Ovary (tissue), 3 donors: Measurements from ENCODE around the gene TMEM202.

ENCODE experiments used
- CTCF ChIP-seq, 3 donors: fragments of 450-650 bp in 2 of 3; fragments of 200-600 bp in 1 of 3; IDR thresholded peaks; one replicate each; pipeline versions ENCODE4 v1.5.1 to v1.8.0; 2016 to 2022; ENCODE audit warnings: antibody characterized with exemption in 3 of 3, mild to moderate bottlenecking in 1 of 3
- POLR2A ChIP-seq: fragments of 450-650 bp; IDR thresholded peaks from one replicate; pipeline ENCODE4 v1.6.1; 2017; ENCODE audit warnings: antibody characterized with exemption, mild to moderate bottlenecking, moderate library complexity
- donor health status: DM: no; HTN: no; CAD: no.

- TF ChIP-seq CTCF (IDR thresholded peaks at IDR 0.05) (no peak), POLR2A (no peak)
Measured at GRCh38 chr15:72361176-72361575, 36.9 kb upstream of the TMEM202 start.
